KMS-11 (cell line): Measurements from ENCODE around the gene GMPR.

Experiments used
- H2AFZ ChIP-seq: fragments of 200-600 bp; sonication (generic); 2 replicates; pipeline ENCODE4 v1.6.1; 2016; ENCODE audit warnings: antibody characterized with exemption, mixed run types, low read depth
- H3K27ac ChIP-seq: fragments of 200-600 bp; sonication (generic); 2 replicates; pipeline ENCODE4 v1.6.1; 2016; ENCODE audit warnings: mild to moderate bottlenecking, mixed run types
- H3K27me3 ChIP-seq: fragments of 200-600 bp; sonication (generic); 2 replicates; pipeline ENCODE4 v1.6.1; 2017; ENCODE audit warnings: mild to moderate bottlenecking, low read depth, mixed run types, moderate library complexity; ENCODE audit not compliant: insufficient read depth
- H3K36me3 ChIP-seq: fragments of 200-600 bp; sonication (generic); 2 replicates; pipeline ENCODE4 v1.6.1; 2017; ENCODE audit warnings: mild to moderate bottlenecking, mixed run types; ENCODE audit not compliant: insufficient read depth
- H3K4me1 ChIP-seq: fragments of 200-600 bp; sonication (generic); 2 replicates; pipeline ENCODE4 v1.6.1; 2016; ENCODE audit warnings: mild to moderate bottlenecking, low read depth, mixed run types; ENCODE audit not compliant: poor library complexity, severe bottlenecking
- H3K4me2 ChIP-seq: fragments of 200-600 bp; sonication (generic); 2 replicates; pipeline ENCODE4 v1.7.0; 2016; ENCODE audit warnings: mild to moderate bottlenecking, mixed run types
- H3K4me3 ChIP-seq: fragments of 200-600 bp; sonication (generic); IDR thresholded peaks from 2 replicates; pipeline ENCODE4 v1.6.1; 2017; ENCODE audit warnings: low read depth, low read length, mixed read lengths; ENCODE audit not compliant: insufficient read depth
- H3K79me2 ChIP-seq: fragments of 200-600 bp; sonication (generic); 2 replicates; pipeline ENCODE4 v1.6.1; 2016; ENCODE audit warnings: low read depth, mixed run types; ENCODE audit not compliant: insufficient read depth
- H3K9ac ChIP-seq: fragments of 200-600 bp; sonication (generic); 2 replicates; pipeline ENCODE4 v1.6.1; 2016; ENCODE audit warnings: mild to moderate bottlenecking, mixed run types
- H4K20me1 ChIP-seq: fragments of 200-600 bp; sonication (generic); 2 replicates; pipeline ENCODE4 v1.6.1; 2016; ENCODE audit warnings: mild to moderate bottlenecking, mixed run types; ENCODE audit not compliant: insufficient read depth
- TF ChIP-seq, protein P1 (sequence below): fragments of 200-600 bp; sonication (generic); conservative IDR thresholded peaks from 2 replicates; pipeline ENCODE4 v1.6.1; 2017; ENCODE audit warnings: low read depth, mild to moderate bottlenecking, antibody characterized with exemption, low read length, moderate library complexity, mixed read lengths

The GMPR gene

DNA sequence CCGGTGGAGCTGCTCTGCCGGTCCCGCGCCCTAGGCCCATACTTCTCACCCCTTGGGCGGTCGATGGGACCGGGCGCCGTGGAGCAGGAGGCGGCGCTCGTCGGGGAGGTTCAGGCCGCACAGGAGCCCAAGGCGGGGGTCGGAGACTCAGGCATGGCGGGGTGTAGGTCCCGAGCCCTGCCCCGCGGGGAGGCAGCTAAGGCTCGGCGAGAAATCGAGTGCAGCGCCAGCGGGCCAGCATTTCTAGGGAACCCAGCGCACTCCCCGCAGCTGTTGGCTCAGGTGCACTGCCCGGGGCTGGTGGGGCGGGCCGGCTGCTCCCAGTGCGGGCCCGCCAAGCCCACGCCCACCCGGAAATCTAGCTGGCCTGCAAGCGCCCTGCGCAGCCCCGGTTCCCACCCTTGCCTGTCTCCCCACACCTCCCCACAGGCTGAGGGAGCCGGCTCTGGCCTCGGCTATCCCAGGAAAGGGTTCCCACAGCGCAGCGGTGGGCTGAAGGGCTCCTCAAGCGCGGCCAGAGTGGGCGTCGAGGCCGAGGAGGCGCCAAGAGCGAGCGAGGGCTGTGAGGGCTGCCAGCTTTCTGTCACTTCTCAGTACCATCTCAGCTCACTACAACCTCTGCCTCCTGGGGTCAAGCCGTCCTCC lies 40.2 kb upstream of the GMPR start:
- Histone ChIP-seq H2AFZ (no peak overlapping the region), H3K9ac (no peak overlapping the region), H3K36me3 (no peaks in the 10 kb centered on the region), H3K4me2 (no peak overlapping the region), H3K27me3 (no peaks in the 10 kb centered on the region), H3K4me3 (no peak overlapping the region), H3K79me2 (no peaks in the 10 kb centered on the region), H4K20me1 (no peaks in the 10 kb centered on the region), H3K4me1 (no peaks in the 10 kb centered on the region), H3K27ac (no peak overlapping the region)
- TF ChIP-seq, protein P1, sequence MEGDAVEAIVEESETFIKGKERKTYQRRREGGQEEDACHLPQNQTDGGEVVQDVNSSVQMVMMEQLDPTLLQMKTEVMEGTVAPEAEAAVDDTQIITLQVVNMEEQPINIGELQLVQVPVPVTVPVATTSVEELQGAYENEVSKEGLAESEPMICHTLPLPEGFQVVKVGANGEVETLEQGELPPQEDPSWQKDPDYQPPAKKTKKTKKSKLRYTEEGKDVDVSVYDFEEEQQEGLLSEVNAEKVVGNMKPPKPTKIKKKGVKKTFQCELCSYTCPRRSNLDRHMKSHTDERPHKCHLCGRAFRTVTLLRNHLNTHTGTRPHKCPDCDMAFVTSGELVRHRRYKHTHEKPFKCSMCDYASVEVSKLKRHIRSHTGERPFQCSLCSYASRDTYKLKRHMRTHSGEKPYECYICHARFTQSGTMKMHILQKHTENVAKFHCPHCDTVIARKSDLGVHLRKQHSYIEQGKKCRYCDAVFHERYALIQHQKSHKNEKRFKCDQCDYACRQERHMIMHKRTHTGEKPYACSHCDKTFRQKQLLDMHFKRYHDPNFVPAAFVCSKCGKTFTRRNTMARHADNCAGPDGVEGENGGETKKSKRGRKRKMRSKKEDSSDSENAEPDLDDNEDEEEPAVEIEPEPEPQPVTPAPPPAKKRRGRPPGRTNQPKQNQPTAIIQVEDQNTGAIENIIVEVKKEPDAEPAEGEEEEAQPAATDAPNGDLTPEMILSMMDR: no peak

DNA sequence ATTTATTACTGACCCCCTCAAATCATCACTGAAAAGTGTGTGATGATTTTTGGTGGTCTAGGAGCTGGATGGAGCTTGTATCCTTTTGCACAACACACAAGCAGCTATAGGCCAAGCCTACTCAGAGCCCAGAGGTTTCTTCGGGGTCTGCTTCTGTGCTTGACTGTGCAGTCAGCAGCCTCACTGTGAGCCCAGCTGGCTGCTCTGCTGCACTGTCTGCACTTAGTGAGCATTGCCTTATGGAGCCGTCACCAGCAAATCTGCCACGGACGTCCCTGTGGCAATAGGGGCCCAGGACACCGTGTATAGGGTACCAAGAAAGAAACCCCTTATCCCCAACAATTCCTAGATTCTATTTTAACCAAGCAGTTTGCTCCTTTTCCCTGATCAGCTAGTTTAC lies 38.6 kb upstream of the GMPR start:
- H3K4me3 ChIP-seq: no peak overlapping the region
- H3K4me1 ChIP-seq: no peaks in the 10 kb centered on the region
- H3K4me2 ChIP-seq: no peak overlapping the region
- TF ChIP-seq, protein P1: no peak
- no peaks in the 10 kb centered on the region for H3K79me2 ChIP-seq
- H3K36me3 ChIP-seq: no peaks in the 10 kb centered on the region
- no peaks in the 10 kb centered on the region for H3K27me3 ChIP-seq
- H3K27ac ChIP-seq: no peak overlapping the region
- H3K9ac ChIP-seq: no peak overlapping the region
- H2AFZ ChIP-seq: no peak overlapping the region
- no peaks in the 10 kb centered on the region for H4K20me1 ChIP-seq

DNA sequence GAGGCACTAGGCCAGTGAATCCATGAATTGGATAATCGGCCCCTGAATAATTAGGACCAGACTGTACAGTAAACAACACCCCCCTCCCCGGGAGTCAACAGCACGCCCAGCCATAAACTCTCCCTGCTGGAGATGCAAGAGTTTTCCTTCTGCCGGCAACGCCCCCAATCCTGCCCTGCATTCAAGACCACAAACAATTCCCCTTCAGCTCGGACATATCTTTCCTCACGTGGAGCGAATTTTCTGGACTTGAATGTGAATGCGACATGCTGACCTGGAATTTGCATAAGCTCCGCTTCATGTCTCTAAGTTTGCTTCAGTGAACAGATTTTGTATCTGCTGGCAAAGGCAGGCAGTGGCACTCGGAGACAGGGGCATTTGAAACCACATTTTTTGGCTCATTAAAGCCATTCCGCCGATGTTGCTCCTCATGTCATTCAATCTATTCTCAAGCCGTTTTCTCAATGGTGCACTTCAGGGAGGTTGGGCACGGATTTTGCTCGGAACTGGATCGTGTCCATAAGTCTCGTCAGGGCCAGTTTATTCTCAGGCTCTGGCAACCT lies 38.0 kb upstream of the GMPR start:
- Histone ChIP-seq H3K4me1 (peaks cover 5% of the 10 kb centered on the region), H3K4me2 (no peak overlapping the region), H3K27ac (no peak overlapping the region), H3K4me3 (no peak overlapping the region), H3K27me3 (no peaks in the 10 kb centered on the region), H4K20me1 (no peaks in the 10 kb centered on the region), H3K79me2 (no peaks in the 10 kb centered on the region), H3K36me3 (no peaks in the 10 kb centered on the region), H3K9ac (no peak overlapping the region), H2AFZ (no peak overlapping the region)
- TF ChIP-seq, protein P1: no peak

DNA sequence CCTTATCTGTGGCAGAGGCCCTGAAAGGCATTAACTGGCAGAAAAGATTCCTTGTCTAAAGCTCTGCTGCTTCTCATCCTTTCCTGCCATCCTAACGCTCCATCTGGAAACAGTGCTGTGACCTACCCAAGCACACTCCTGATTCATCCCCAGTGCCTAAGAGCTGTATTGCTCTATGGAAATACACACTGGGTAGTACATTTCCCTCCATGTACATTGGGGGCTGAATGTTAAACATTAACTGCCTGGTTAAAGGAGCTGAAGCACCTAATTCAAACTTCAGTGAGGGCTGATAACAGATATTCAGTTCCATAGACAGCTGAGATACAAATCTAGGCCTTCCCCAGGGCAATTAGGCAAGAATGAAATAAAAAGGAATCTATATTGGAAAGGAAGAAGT lies 36.7 kb upstream of the GMPR start:
- Histone ChIP-seq H3K36me3 (no peaks in the 10 kb centered on the region), H3K4me2 (no peak overlapping the region), H3K4me3 (no peak overlapping the region), H2AFZ (no peak overlapping the region), H3K4me1 (peaks cover 9% of the 10 kb centered on the region), H3K27ac (no peak overlapping the region), H3K79me2 (no peaks in the 10 kb centered on the region), H3K9ac (no peak overlapping the region), H3K27me3 (no peaks in the 10 kb centered on the region), H4K20me1 (no peaks in the 10 kb centered on the region)
- TF ChIP-seq, protein P1: no peak
